EL (cell line): ENCODE data around the gene PNMA1.

Experiments used
- DNase-seq: peaks from one replicate; pipeline ENCODE4 v3.0.0-alpha.2; 2016

PNMA1 gene

GRCh38 chr14:73713803-73714655, at the start of gene PNMA1:
PNMA1 (minus strand) TSS chr14:73714384; CDS start chr14:73713639, 745 bp downstream.
- DNase-seq = peak; percentile 88

GRCh38 chr14:73763396-73763795, 49.2 kb upstream of the PNMA1 start:
- DNase-seq = no peak

- no peak for DNase-seq
Observed at GRCh38 chr14:73762375-73762822, 48.2 kb upstream of the PNMA1 start.

GRCh38 chr14:73761618-73762355, 47.6 kb upstream of the PNMA1 start:
- no peak for DNase-seq

GRCh38 chr14:73760598-73761586, 46.7 kb upstream of the PNMA1 start:
- no peak for DNase-seq

- DNase-seq = peak; percentile 100
Observed at GRCh38 chr14:73759714-73760597, 45.8 kb upstream of the PNMA1 start.

GRCh38 chr14:73759183-73759713, 45.1 kb upstream of the PNMA1 start:
- DNase-seq = peak; percentile 59

GRCh38 chr14:73758392-73759182, 44.4 kb upstream of the PNMA1 start:
- DNase-seq = peak; percentile 74

GRCh38 chr14:73757876-73758391, 43.8 kb upstream of the PNMA1 start:
- no peak for DNase-seq

- no peak for DNase-seq
Observed at GRCh38 chr14:73757381-73757780, 43.2 kb upstream of the PNMA1 start.

- peak; percentile 29 for DNase-seq
Observed at GRCh38 chr14:73755434-73756014, 41.3 kb upstream of the PNMA1 start.

- DNase-seq = peak; percentile 61
Observed at GRCh38 chr14:73754911-73755360, 40.8 kb upstream of the PNMA1 start.

- DNase-seq = peak; percentile 54
Observed at GRCh38 chr14:73753887-73754795, 40.0 kb upstream of the PNMA1 start.

GRCh38 chr14:73753124-73753886, 39.1 kb upstream of the PNMA1 start:
- peak; percentile 28 for DNase-seq

GRCh38 chr14:73752297-73752992, 38.3 kb upstream of the PNMA1 start:
- DNase-seq = peak; percentile 89

- DNase-seq = no peak
Observed at GRCh38 chr14:73751157-73751691, 37.0 kb upstream of the PNMA1 start.

- no peak for DNase-seq
Observed at GRCh38 chr14:73750531-73750901, 36.3 kb upstream of the PNMA1 start.
